HG02943 (cell line): ENCODE results near the gene GPR107.

Experiments
- ATAC-seq: cut with Tn5 transposase; IDR thresholded peaks from one replicate; pipeline ENCODE4 v1.9.1; 2021; ENCODE audit warnings: mild to moderate bottlenecking, low read depth, moderate library complexity; ENCODE audit not compliant: unreplicated experiment

Gene GPR107

GRCh38 chr9:130027533-130028365, 26.0 kb upstream of the GPR107 start:
- ATAC-seq, result no peak

- no peak for ATAC-seq
These were observed 25.0 kb upstream of the GPR107 start for GRCh38 chr9:130028493-130029222.

GRCh38 chr9:130029223-130029973, 24.3 kb upstream of the GPR107 start:
- no peak for ATAC-seq

- ATAC-seq, result no peak
These were observed 23.0 kb upstream of the GPR107 start for GRCh38 chr9:130030651-130031127.

GRCh38 chr9:130034570-130034969, 19.1 kb upstream of the GPR107 start:
- ATAC-seq, result no peak

GRCh38 chr9:130036099-130036498, 17.6 kb upstream of the GPR107 start:
- no peak for ATAC-seq

- ATAC-seq, result no peak
These were observed 14.1 kb upstream of the GPR107 start for GRCh38 chr9:130039528-130040147.

GRCh38 chr9:130040984-130041647, 12.6 kb upstream of the GPR107 start:
- no peak for ATAC-seq

- ATAC-seq, result no peak
These were observed 11.9 kb upstream of the GPR107 start for GRCh38 chr9:130041648-130042405.

- no peak for ATAC-seq
These were observed 11.3 kb upstream of the GPR107 start for GRCh38 chr9:130042406-130042884.

GRCh38 chr9:130042885-130043653, 10.6 kb upstream of the GPR107 start, which contains the start of gene FNBP1:
Gene FNBP1 (minus strand): TSS chr9:130043189. CDS start chr9:130042975, 214 bp downstream.
- ATAC-seq, result no peak

GRCh38 chr9:130043654-130044623, 9.8 kb upstream of the GPR107 start:
- no peak for ATAC-seq

GRCh38 chr9:130045725-130046450, 7.8 kb upstream of the GPR107 start:
- no peak for ATAC-seq

- ATAC-seq, result no peak
These were observed 4.1 kb upstream of the GPR107 start for GRCh38 chr9:130049431-130050210.

GRCh38 chr9:130050462-130050861, 3.2 kb upstream of the GPR107 start:
- no peak for ATAC-seq

GRCh38 chr9:130051855-130052254, 1.9 kb upstream of the GPR107 start:
- ATAC-seq, result no peak
